ENCODE measurements around the gene HLA-DOB.

HLA-DOB gene

GRCh38 chr6:32847004-32847403 is 30.2 kb upstream of the HLA-DOB start (continued):
- no peak for TF ChIP-seq PATZ1 (CRISPR knock-in tag; IDR thresholded peaks at IDR 0.05; ENCODE audit: borderline replicate concordance)
- no peak for TF ChIP-seq ZFP3 (CRISPR knock-in tag; IDR thresholded peaks at IDR 0.05)
- TF ChIP-seq SNAI2 (CRISPR knock-in tag; IDR thresholded peaks at IDR 0.05), result no peak
- TF ChIP-seq ESRRG (CRISPR knock-in tag; IDR thresholded peaks at IDR 0.05), result no peak
- TF ChIP-seq RARB (CRISPR knock-in tag; IDR thresholded peaks at IDR 0.05), result no peak
- TF ChIP-seq CSRNP3 (CRISPR knock-in tag; IDR thresholded peaks at IDR 0.05), result no peak

GRCh38 chr6:32845384-32845884 is 28.6 kb upstream of the HLA-DOB start:
- no peak for ATAC-seq
- TF ChIP-seq CSDC2 (CRISPR knock-in tag; IDR thresholded peaks at IDR 0.05) (no peak), BACH2 (CRISPR knock-in tag; IDR thresholded peaks at IDR 0.05; ENCODE audit: borderline replicate concordance) (no peak), SNAI2 (CRISPR knock-in tag; IDR thresholded peaks at IDR 0.05) (no peak), POU6F1 (CRISPR knock-in tag; IDR thresholded peaks at IDR 0.05; ENCODE audit: borderline replicate concordance, low read depth) (no peak), TOX (CRISPR knock-in tag; IDR thresholded peaks at IDR 0.05; ENCODE audit: borderline replicate concordance) (no peak), ZNF70 (CRISPR knock-in tag; IDR thresholded peaks at IDR 0.05) (no peak), ARNTL (CRISPR knock-in tag; IDR thresholded peaks at IDR 0.05; ENCODE audit: borderline replicate concordance, low read depth) (no peak), ESRRG (CRISPR knock-in tag; IDR thresholded peaks at IDR 0.05) (no peak)

- no peak for TF ChIP-seq CREB5 (CRISPR knock-in tag; IDR thresholded peaks at IDR 0.05; ENCODE audit: low read depth)
- no peak for TF ChIP-seq GLIS3 (CRISPR knock-in tag; IDR thresholded peaks at IDR 0.05)
- no peak for TF ChIP-seq ARNTL (CRISPR knock-in tag; IDR thresholded peaks at IDR 0.05; ENCODE audit: borderline replicate concordance, low read depth)
- TF ChIP-seq ISL1 (CRISPR knock-in tag; IDR thresholded peaks at IDR 0.05), result no peak
- no peak for TF ChIP-seq CSDC2 (CRISPR knock-in tag; IDR thresholded peaks at IDR 0.05)
- no peak for TF ChIP-seq SNAI2 (CRISPR knock-in tag; IDR thresholded peaks at IDR 0.05)
- ATAC-seq, result no peak
These were observed 28.1 kb upstream of the HLA-DOB start for GRCh38 chr6:32844839-32845383.

- ATAC-seq, result peak; percentile 97
- TF ChIP-seq CSRNP3 (CRISPR knock-in tag; IDR thresholded peaks at IDR 0.05) (no peak), ZC3H10 (CRISPR knock-in tag; IDR thresholded peaks at IDR 0.05) (no peak), ISL1 (CRISPR knock-in tag; IDR thresholded peaks at IDR 0.05) (no peak), PATZ1 (CRISPR knock-in tag; IDR thresholded peaks at IDR 0.05; ENCODE audit: borderline replicate concordance) (no peak), ESRRG (CRISPR knock-in tag; IDR thresholded peaks at IDR 0.05) (no peak), TOX (CRISPR knock-in tag; IDR thresholded peaks at IDR 0.05; ENCODE audit: borderline replicate concordance) (no peak), OSR1 (CRISPR knock-in tag; IDR thresholded peaks at IDR 0.05) (no peak), BACH2 (CRISPR knock-in tag; IDR thresholded peaks at IDR 0.05; ENCODE audit: borderline replicate concordance) (no peak), CREB5 (CRISPR knock-in tag; IDR thresholded peaks at IDR 0.05; ENCODE audit: low read depth) (no peak), PPARA (CRISPR knock-in tag; IDR thresholded peaks at IDR 0.05; ENCODE audit: borderline replicate concordance) (no peak), CSDC2 (CRISPR knock-in tag; IDR thresholded peaks at IDR 0.05) (no peak), ZFP3 (CRISPR knock-in tag; IDR thresholded peaks at IDR 0.05) (no peak), ARNTL (CRISPR knock-in tag; IDR thresholded peaks at IDR 0.05; ENCODE audit: borderline replicate concordance, low read depth) (no peak), TCF4 (CRISPR knock-in tag; IDR thresholded peaks at IDR 0.05; ENCODE audit: borderline replicate concordance) (no peak), POU6F1 (CRISPR knock-in tag; IDR thresholded peaks at IDR 0.05; ENCODE audit: borderline replicate concordance, low read depth) (no peak)
These were observed 27.4 kb upstream of the HLA-DOB start, which contains the start of gene PSMB8 for GRCh38 chr6:32843979-32844838. Gene PSMB8 (minus strand): TSS chr6:32844047. CDS start chr6:32843996, 51 bp downstream.
